ENCODE data around the gene EPHA1.

EPHA1 gene

GRCh38 chr7:143354965-143355364 is 53.7 kb downstream of the EPHA1 start:
- Histone ChIP-seq H3K27ac (ENCODE audit: extremely low read depth, low read depth, low read length) (no peak overlapping the region), H3K9me3 (ENCODE audit: control insufficient read depth, insufficient read depth, low read depth, low read length) (no peaks in the 10 kb centered on the region), H3K4me1 (ENCODE audit: control insufficient read depth, insufficient read depth, low read length) (no peaks in the 10 kb centered on the region), H3K4me3 (ENCODE audit: low read depth, low read length) (no peak overlapping the region), H3K36me3 (ENCODE audit: control insufficient read depth in 2 of 2, insufficient read depth in 1 of 2, low read length in 2 of 2) (peaks cover 0 to 32% of the 10 kb centered on the region in 2 experiments; a peak in 1 of 3 replicates)
- TF ChIP-seq GLI2 (tag by site-specific recombination; IDR thresholded peaks at IDR 0.05; ENCODE audit: borderline replicate concordance, low read depth) = no peak
- TF ChIP-seq ZNF404 (tag by site-specific recombination; IDR thresholded peaks at IDR 0.05) = no peak
- no peak for TF ChIP-seq ZNF600 (tag by site-specific recombination; IDR thresholded peaks at IDR 0.05)
- TF ChIP-seq ZBTB20 (tag by site-specific recombination; IDR thresholded peaks at IDR 0.05) = no peak
- TF ChIP-seq ZSCAN23 (tag by site-specific recombination; IDR thresholded peaks at IDR 0.05) = no peak
- TF ChIP-seq ZNF785 (tag by site-specific recombination; IDR thresholded peaks at IDR 0.05) = no peak
- no peak for TF ChIP-seq MEIS1 (CRISPR knock-in tag; IDR thresholded peaks at IDR 0.05; ENCODE audit: borderline replicate concordance)
- no peak for TF ChIP-seq ZNF664 (tag by site-specific recombination; IDR thresholded peaks at IDR 0.05)
- no peak for TF ChIP-seq SCRT1 (tag by site-specific recombination; IDR thresholded peaks at IDR 0.05; ENCODE audit: borderline replicate concordance)
- no peak for TF ChIP-seq ZIC2 (tag by site-specific recombination; IDR thresholded peaks at IDR 0.05)
- TF ChIP-seq ZNF639 (tag by site-specific recombination; IDR thresholded peaks at IDR 0.05) = no peak
- ChIA-PET CTCF (interaction anchor here (0.6 to 2.0 kb wide), 3 partner anchors 10 to 554 kb away, joined by 3 to 5 read pairs (median 3); no protein-coding TSS in a partner anchor), POLR2A (interaction anchor here (0.7 kb wide), 1 partner anchor 37 kb away, joined by 3 read pairs; no protein-coding TSS in a partner anchor)

GRCh38 chr7:143354376-143354775 is 54.3 kb downstream of the EPHA1 start:
- no peak overlapping the region for H3K27ac ChIP-seq (ENCODE audit: extremely low read depth, low read depth, low read length)
- H3K4me3 ChIP-seq (ENCODE audit: low read depth, low read length) = no peak overlapping the region
- H3K4me1 ChIP-seq (ENCODE audit: control insufficient read depth, insufficient read depth, low read length) = no peaks in the 10 kb centered on the region
- POLR2A ChIA-PET = interaction anchor here (0.5 kb wide), 1 partner anchor 10 kb away, joined by 6 read pairs; no protein-coding TSS in a partner anchor
- CTCF ChIA-PET = interaction anchor here (0.7 to 1.0 kb wide), 2 partner anchors 10 to 53 kb away, joined by 3 read pairs; no protein-coding TSS in a partner anchor
- H3K36me3 ChIP-seq (ENCODE audit: control insufficient read depth in 2 of 2, insufficient read depth in 1 of 2, low read length in 2 of 2) = peaks cover 0 to 32% of the 10 kb centered on the region in 2 experiments; a peak in 1 of 3 replicates
- no peaks in the 10 kb centered on the region for H3K9me3 ChIP-seq (ENCODE audit: control insufficient read depth, insufficient read depth, low read depth, low read length)
- TF ChIP-seq ZSCAN5A (tag by site-specific recombination; IDR thresholded peaks at IDR 0.05) = no peak
- TF ChIP-seq ZNF704 (tag by site-specific recombination; IDR thresholded peaks at IDR 0.05) = no peak
- TF ChIP-seq GLI2 (tag by site-specific recombination; IDR thresholded peaks at IDR 0.05; ENCODE audit: borderline replicate concordance, low read depth) = no peak
- TF ChIP-seq TSHZ1 (tag by site-specific recombination; IDR thresholded peaks at IDR 0.05; ENCODE audit: borderline replicate concordance) = no peak
- TF ChIP-seq ZBTB10 (tag by site-specific recombination; IDR thresholded peaks at IDR 0.05) = no peak
- TF ChIP-seq ZBTB26 (tag by site-specific recombination; optimal IDR thresholded peaks at IDR 0.05) = no peak
- TF ChIP-seq ZBTB20 (tag by site-specific recombination; IDR thresholded peaks at IDR 0.05) = no peak
- no peak for TF ChIP-seq ZSCAN18 (tag by site-specific recombination; IDR thresholded peaks at IDR 0.05)
- TF ChIP-seq ATF2 (tag by site-specific recombination; IDR thresholded peaks at IDR 0.05; ENCODE audit: low read depth) = no peak

All from HEK293 (cell line).